GM21367 (cell line): ENCODE results near the gene RNLS.
A peak's percentile ranks its signal among the peaks of the same experiment; 100 is the strongest.

Experiments used
- ATAC-seq: cut with Tn5 transposase; IDR thresholded peaks from one replicate; pipeline ENCODE4 v1.9.1; 2021; ENCODE audit not compliant: unreplicated experiment

Gene RNLS

DNA sequence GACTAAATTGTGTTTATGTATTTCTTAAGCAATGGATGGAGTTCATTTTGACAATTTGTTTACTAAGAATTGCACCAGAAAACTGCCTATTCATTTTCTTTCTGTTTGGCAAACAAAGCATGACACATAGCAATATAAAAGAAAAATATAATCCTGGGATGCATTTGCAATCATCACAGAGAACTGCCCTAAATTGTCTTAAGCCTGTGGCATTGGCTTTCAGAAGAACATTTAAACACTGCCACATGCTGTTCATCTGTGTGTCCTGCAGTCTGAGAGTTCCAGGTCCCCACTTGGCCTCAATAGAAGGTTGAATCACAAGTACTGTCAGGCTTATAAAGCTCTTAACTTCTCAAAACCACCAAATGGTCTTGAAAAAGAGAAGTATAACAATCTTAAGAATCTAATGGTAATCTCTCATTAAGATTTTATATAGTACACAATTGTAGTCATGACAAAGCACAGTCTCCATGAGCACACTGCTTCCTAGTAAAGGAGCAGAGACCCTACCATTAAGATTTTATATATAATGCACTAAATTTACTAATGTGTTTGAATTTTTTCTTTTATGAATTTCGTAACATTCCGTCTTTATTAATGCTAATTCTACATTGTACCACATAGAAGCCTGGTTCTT is 29.9 kb downstream of the RNLS start:
- ATAC-seq: peak; percentile 82

DNA sequence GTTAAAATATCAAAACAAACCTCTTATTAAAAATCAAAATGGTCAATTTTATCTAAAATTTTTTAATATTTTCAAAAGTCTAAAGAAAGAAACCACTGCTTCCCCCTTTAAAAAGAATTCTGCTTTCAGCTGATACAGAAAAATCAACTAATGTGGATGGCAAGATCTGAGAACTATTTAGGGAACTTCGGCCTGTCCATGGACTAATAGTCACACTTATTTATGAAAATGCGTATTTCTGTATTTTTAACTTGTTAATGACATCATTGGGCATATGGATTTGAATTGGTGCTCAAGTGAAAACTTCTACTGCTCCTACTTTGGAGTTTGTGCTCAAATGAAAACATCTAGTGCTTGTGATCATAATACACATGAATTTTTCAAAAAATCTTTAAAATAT is 31.9 kb downstream of the RNLS start:
- no peak for ATAC-seq

DNA sequence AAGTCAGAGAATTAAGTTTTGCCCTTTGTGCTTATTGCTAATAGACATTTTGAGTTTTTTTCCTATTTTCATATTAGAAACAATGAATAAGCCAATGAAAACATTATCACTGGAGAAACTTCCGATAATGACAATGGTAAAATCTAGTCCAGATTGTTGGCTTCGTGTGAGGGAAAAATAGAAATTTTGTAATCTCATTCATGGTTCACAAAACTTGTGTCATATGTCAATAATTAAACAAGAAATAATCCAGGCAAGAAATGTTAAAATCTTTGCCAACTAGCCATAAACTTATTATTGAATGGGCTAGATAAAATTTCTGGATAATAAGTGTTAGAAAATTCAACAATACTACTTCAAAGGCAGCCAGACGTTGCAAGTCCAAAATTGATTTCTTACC is 36.6 kb downstream of the RNLS start:
- ATAC-seq: no peak

DNA sequence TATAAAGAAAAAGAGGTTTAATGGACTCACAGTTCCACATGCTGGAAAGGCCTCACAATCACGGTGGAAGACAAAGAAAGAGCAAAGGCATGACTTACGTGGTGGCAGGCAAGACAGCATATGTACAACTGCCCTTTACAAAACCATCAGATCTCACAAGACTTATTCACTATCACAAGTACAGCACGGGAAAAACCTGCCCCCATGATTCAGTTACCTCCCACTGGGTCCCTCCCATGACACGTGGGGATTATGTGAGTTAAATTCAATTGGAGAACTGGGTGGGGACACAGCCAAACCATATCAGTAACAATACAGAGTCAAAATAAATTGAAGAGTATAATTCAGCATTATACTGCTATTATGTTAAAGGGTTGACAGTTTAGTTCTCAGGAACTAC is 37.8 kb downstream of the RNLS start:
- no peak for ATAC-seq

- ATAC-seq: no peak
These were observed 38.8 kb downstream of the RNLS start for GRCh38 chr10:88544140-88544870.

DNA sequence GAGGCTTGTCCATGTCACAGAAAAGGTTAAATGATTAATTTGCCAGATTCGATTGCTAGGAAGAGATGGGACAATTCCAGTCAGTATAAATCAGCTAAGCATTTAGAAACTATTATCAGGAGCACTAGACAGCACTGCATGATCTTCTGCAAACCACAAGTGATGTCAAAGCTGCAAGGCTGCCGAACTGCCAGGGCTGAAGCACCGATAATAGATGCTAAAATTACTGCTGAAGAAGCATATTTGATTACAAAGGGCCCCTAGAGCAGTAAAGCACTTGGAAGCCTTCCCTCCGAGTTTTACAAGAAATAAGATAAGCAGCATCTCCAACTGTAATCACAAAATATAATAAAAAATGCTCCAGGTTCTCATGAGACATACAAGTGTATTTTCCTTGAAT is 40.6 kb downstream of the RNLS start:
- no peak for ATAC-seq

GRCh38 chr10:88541116-88541626 is 41.9 kb downstream of the RNLS start:
- no peak for ATAC-seq

- ATAC-seq: no peak
These were observed 42.8 kb downstream of the RNLS start for GRCh38 chr10:88540351-88540750.

DNA sequence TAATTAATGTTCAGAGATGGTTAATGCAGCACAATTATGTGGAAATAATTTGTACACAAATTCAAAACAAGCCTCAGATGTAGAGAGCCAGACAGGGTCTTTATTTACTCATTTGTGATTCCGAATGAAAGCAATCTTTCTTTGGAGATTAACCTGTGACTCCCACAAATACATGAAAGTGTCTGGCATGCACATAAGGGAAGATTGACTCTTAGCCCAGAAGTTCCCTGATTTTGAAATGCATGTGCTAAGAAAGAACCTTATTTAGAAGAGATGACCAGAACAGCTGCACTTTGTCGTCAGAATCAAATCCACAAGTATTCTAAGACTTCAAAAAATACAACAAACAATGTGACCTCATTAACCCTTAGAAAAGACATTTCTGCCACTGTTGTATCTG is 45.1 kb downstream of the RNLS start:
- ATAC-seq: no peak

GRCh38 chr10:88537322-88537721 is 45.8 kb downstream of the RNLS start:
- ATAC-seq: no peak

DNA sequence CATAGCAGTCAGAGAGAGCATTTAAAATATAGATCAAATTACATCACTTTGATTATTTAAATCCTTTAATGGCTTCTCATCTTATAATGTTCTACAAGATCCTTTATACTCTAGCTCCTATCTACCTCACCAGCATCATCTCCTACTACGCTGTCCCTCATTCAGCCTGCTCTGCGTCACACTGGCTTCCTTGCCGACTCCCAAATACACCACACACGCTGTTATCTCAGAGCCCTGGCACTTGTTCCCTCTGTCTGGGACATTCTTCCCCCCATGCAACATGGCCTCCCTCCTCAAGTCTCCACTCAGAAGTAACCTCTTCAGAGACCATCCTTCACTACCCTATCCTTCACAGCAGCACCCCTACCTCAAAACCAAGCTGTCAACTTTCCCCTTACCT is 46.7 kb downstream of the RNLS start:
- ATAC-seq: no peak

- ATAC-seq: no peak
These were observed 48.9 kb downstream of the RNLS start for GRCh38 chr10:88534072-88534665.

GRCh38 chr10:88531392-88532052 is 51.6 kb downstream of the RNLS start:
- no peak for ATAC-seq

DNA sequence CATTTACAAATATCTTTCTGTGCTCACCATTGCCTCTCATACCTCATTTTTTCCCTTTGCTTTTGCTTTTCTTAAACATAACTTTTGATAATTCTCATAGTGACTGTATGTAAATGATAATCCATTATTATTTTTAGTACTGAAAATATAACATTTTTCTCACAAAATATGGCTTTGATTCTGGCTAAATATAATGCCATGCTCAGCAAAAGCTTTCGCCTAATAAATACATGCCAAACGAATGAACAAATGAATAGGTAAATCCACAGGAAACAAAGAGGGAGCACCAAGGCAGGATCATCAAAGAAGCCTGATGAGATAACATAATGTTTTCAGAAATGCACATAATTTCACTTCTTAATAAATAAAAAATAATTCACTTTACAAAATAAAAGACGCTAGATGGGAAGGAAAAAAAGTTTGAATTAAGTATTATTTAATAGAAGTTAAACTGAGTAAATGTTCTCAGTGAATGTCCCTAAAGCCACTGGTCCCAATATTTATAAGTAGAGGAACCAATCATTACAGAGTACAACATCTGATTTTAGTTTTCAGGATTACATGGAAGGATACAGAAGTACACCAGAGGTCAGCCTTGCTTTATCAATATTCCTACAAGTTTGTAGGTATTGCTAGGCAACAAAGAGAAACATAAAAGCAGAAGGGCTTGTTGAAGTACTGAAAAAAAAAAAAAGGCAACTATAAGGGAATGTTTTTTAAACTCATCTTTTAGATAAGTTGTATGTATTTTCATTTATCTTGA is 52.3 kb downstream of the RNLS start:
- no peak for ATAC-seq

- no peak for ATAC-seq
These were observed 53.0 kb downstream of the RNLS start for GRCh38 chr10:88530093-88530492.

DNA sequence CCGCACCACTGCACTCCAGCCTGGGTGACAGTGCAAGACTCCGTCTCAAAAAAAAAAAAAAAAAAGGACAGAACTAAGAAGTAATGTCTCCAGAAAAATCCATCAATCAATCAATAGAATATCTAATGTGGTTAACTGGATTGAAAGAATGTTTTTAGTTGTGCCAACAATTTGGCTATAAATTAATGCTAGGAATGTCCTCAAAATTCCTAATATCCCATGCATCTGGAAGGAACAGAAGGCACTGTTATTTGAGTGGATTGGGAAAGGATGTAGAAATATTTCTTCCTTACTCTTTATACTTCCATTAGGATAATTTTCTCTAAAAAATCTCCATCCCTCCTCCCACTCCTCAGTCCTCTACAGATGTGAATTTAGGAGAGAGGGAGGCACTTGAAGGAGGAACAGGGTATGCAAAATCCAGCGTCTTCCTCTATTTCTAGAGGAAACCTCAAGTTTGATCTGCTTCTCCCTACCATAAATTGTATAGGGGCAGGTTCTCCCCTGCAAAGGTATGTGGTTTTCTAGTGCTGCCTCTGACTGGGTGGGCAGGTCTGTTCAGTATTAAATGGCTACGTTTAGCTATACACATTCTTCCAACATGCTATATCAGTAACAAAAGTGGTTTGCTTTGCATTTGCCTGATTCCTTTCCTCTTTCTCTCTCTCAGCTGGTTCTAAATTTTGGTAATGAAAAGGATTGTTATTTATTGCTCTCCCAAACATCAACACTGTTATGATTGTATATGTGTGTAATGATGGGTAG is 54.1 kb downstream of the RNLS start:
- ATAC-seq: no peak

DNA sequence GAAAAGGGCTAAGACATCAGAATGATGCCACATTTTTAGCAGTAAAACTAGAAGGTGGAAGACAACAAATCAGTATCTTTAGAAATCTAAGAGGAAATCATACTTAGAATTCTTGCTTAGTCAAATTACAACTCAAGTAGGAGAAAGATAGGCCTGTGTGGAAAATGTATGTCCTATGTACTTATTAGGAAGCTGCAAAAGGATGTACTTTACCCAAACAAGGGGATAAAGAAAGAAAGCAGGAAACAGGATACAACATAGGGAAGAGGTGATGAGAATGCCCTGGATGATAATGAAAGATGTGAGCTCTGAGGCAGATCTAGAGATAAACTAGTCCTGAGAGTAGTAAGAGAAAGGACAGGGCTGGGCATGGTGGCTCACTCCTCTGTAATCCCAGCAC is 54.9 kb downstream of the RNLS start:
- ATAC-seq: no peak

GRCh38 chr10:88527245-88527644 is 55.9 kb downstream of the RNLS start:
- ATAC-seq: no peak

DNA sequence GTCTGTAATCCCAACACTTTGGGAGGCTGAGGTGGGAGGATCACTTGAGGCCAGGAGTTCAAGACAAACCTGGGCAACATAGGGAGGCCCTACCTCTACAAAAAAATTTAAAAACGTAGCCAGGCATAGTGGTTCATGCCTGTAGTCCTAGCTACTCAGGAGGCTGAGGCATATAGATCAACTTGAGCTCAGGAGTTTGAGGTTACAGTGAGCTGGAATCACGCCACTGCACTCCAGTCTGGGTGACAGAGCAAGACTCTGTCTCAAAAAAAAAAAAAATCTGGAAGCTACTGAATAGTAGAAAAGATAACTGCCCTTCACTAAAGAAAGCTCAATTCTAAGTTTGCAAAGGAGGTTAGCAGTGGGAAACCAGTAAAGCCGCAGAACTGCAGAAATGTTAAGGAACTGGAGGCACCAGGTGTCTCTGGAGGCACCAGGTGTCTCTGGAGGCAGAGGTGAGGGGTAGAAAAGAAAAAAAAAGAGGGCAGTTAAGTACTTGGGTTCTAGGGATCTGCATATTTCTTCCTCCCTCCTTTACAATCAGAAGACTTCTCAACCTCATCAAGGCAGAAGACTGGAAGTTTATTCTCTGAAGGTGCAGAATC is 56.5 kb downstream of the RNLS start:
- ATAC-seq: no peak
